ENCODE measurements around the gene SMIM14.

DNA sequence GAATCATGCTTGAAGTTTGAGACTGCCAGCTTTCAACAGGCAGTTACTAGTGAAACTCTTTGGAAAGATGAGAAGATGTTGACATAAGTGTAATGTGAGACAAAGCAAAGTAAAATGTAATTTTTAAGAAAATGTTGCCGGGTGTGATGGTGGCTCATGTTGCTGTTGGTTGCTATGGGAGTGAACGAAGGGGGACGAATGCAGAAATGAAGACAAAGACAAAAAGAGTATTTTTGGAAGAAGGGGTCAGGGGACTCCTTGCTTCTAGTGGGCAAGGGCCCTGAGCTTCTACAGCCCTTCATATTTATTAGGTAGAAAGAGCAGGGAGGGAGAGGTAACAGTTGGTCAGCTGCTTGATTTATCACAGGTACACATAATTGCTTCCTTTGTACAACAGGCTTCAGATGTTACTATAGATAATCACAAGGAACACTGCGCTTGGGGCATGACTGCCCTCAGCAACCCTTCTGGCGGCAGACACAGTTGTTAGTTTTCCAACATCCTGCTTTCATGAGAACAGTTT is 99.5 kb downstream of the SMIM14 start:
- TF ChIP-seq EZH2phosphoT487 (conservative IDR thresholded peaks at IDR 0.05; ENCODE audit: low read length) (no peak), CTCF (IDR thresholded peaks at IDR 0.05; ENCODE audit: insufficient read depth, low read length, poor library complexity, severe bottlenecking) (no peak)
